ENCODE data around the gene TUBGCP3.
"Not testable (repeated sequence)": the region's sequence is repeated elsewhere in the genome, so short reads cannot be mapped to it uniquely, and the experiment has no call there.

Gene TUBGCP3

DNA sequence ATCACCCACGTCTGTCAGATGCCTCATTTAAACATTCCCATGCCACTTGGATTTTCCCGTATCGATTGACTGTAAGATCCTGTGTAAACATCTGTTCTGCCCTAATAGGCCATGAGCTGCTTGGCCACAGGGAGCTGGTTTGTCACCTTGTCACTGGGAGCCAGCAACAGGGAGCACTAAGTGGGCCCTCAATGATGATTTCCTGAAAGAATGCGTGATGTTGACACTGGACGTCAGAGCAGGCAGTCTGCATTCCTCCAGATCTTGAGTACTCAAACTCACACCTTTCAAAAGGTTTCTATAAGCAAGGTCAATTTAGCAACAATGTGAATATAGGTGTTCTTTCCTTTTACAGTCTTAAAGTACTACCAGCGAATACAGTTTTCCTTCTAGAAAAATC is 78.8 kb downstream of the TUBGCP3 start:
- Histone ChIP-seq H3K4me1 (ENCODE audit: control insufficient read depth, insufficient read depth, low read length, poor library complexity, severe bottlenecking) (no peaks in the 10 kb centered on the region), H3K4me3 (ENCODE audit: extremely low read depth, insufficient read depth, low read length, poor library complexity, severe bottlenecking) (no peak overlapping the region), H3K9me3 (ENCODE audit: control insufficient read depth, low read length) (no peaks in the 10 kb centered on the region), H3K27ac (ENCODE audit: low read depth, low read length, severe bottlenecking) (no peak overlapping the region), H3K36me3 (ENCODE audit: control insufficient read depth, insufficient read depth, low read length) (peaks cover 38% of the 10 kb centered on the region)
- WGBS, 2 experiments (ENCODE audit: insufficient coverage in 2 of 2), result 96 to 100% methylated on average over 2 to 4 of the region's 6 CpGs

GRCh38 chr13:112506046-112506445 is 81.9 kb downstream of the TUBGCP3 start:
- 88 to 96% methylated on average over 3 to 7 of the region's 8 CpGs for WGBS, 2 experiments (ENCODE audit: insufficient coverage in 2 of 2)
- Histone ChIP-seq H3K4me3 (ENCODE audit: extremely low read depth, insufficient read depth, low read length, poor library complexity, severe bottlenecking) (no peak overlapping the region), H3K4me1 (ENCODE audit: control insufficient read depth, insufficient read depth, low read length, poor library complexity, severe bottlenecking) (no peaks in the 10 kb centered on the region), H3K36me3 (ENCODE audit: control insufficient read depth, insufficient read depth, low read length) (peaks cover 52% of the 10 kb centered on the region), H3K9me3 (ENCODE audit: control insufficient read depth, low read length) (no peaks in the 10 kb centered on the region), H3K27ac (ENCODE audit: low read depth, low read length, severe bottlenecking) (no peak overlapping the region)

DNA sequence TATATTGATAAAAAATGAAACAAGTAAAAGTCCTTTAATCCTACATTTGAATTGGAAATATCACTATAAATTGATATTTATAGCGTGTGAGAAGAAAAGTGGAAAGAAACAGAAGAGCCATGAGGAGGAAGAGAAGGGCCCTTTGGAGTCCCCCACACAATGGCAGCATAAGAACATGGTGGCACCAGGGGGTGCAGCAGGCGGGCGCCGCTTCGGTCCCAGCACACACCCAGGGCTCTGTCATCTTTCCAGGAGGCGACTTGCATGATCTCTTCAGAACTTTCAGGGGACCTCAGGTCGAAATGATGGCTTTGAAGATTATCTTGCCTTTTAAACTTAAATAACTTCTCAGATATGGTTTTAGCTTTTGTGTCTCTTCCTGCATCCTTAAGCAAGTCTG is 91.8 kb downstream of the TUBGCP3 start:
- Histone ChIP-seq H3K9me3 (ENCODE audit: control insufficient read depth, low read length) (no peaks in the 10 kb centered on the region), H3K36me3 (ENCODE audit: control insufficient read depth, insufficient read depth, low read length) (peaks cover 30% of the 10 kb centered on the region), H3K4me3 (ENCODE audit: extremely low read depth, insufficient read depth, low read length, poor library complexity, severe bottlenecking) (no peak overlapping the region), H3K4me1 (ENCODE audit: control insufficient read depth, insufficient read depth, low read length, poor library complexity, severe bottlenecking) (no peaks in the 10 kb centered on the region), H3K27ac (ENCODE audit: low read depth, low read length, severe bottlenecking) (no peak overlapping the region)
- WGBS, 2 experiments (ENCODE audit: insufficient coverage in 2 of 2), result 88 to 90% methylated on average over 4 to 5 of the region's 7 CpGs

DNA sequence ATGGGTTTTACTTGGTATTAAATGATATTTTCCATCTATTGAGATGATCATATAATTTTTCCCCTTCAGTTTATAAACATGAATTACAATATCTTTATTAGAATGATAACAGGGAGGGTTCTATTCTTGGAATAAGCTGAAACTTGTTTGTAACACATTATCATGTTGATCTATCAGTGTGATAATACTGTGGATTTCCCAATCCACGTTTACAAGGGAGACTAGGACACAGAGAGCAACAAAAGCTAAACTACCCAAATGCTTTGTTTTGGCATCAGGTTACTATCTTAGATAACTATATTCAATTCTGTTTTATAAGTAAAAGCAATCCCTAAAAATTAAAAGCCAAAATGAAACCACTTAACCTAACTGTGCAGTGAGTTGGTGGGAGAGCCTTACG is 92.5 kb downstream of the TUBGCP3 start:
- Histone ChIP-seq H3K9me3 (ENCODE audit: control insufficient read depth, low read length) (no peaks in the 10 kb centered on the region), H3K4me3 (ENCODE audit: extremely low read depth, insufficient read depth, low read length, poor library complexity, severe bottlenecking) (no peak overlapping the region), H3K27ac (ENCODE audit: low read depth, low read length, severe bottlenecking) (no peak overlapping the region), H3K36me3 (ENCODE audit: control insufficient read depth, insufficient read depth, low read length) (peaks cover 30% of the 10 kb centered on the region), H3K4me1 (ENCODE audit: control insufficient read depth, insufficient read depth, low read length, poor library complexity, severe bottlenecking) (no peaks in the 10 kb centered on the region)
- no CpG with 5 or more reads among the region's 2 CpGs for WGBS, 2 experiments (ENCODE audit: insufficient coverage in 2 of 2)

GRCh38 chr13:112489199-112489598 is 98.8 kb downstream of the TUBGCP3 start:
- Histone ChIP-seq H3K4me3 (ENCODE audit: extremely low read depth, insufficient read depth, low read length, poor library complexity, severe bottlenecking) (no peak overlapping the region), H3K27ac (ENCODE audit: low read depth, low read length, severe bottlenecking) (no peak overlapping the region), H3K36me3 (ENCODE audit: control insufficient read depth, insufficient read depth, low read length) (peaks cover 11% of the 10 kb centered on the region), H3K4me1 (ENCODE audit: control insufficient read depth, insufficient read depth, low read length, poor library complexity, severe bottlenecking) (no peaks in the 10 kb centered on the region), H3K9me3 (ENCODE audit: control insufficient read depth, low read length) (no peaks in the 10 kb centered on the region)
- 90 to 100% methylated on average over 5 to 6 of the region's 6 CpGs for WGBS, 2 experiments (ENCODE audit: insufficient coverage in 2 of 2)

GRCh38 chr13:112488343-112489050 is 99.5 kb downstream of the TUBGCP3 start:
- H3K4me3 ChIP-seq (ENCODE audit: extremely low read depth, insufficient read depth, low read length, poor library complexity, severe bottlenecking); H3K4me1 ChIP-seq (ENCODE audit: control insufficient read depth, insufficient read depth, low read length, poor library complexity, severe bottlenecking); H3K27ac ChIP-seq (ENCODE audit: low read depth, low read length, severe bottlenecking); H3K9me3 ChIP-seq (ENCODE audit: control insufficient read depth, low read length): not testable (repeated sequence)
- 92 to 93% methylated on average over 5 to 7 of the region's 7 CpGs for WGBS, 2 experiments (ENCODE audit: insufficient coverage in 2 of 2)
- peaks cover 15% of the 10 kb centered on the region for H3K36me3 ChIP-seq (ENCODE audit: control insufficient read depth, insufficient read depth, low read length)

DNA sequence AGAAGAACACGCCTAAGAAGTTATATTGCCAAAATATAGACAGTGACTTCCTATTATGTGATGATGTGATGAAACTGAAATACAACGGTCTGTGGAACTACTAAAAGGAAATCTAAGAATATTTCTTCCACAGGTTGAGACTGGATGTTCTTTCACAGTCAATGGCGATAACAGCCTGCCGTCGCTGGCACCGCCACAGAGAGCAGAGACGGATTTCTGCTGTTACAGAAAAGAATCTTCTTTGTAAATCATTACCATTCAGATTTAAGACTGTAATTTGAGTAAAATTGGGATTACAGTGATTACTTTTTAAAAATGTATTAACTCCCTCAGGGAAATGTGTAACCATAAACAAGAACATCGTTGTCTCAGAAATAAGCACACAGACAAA is 100.8 kb downstream of the TUBGCP3 start:
- H3K36me3 ChIP-seq (ENCODE audit: control insufficient read depth, insufficient read depth, low read length), result peaks cover 17% of the 10 kb centered on the region
- WGBS, 2 experiments (ENCODE audit: insufficient coverage in 2 of 2), result 100% methylated on average over 1 of the region's 8 CpGs
- no peak overlapping the region for H3K4me3 ChIP-seq (ENCODE audit: extremely low read depth, insufficient read depth, low read length, poor library complexity, severe bottlenecking)
- H3K4me1 ChIP-seq (ENCODE audit: control insufficient read depth, insufficient read depth, low read length, poor library complexity, severe bottlenecking), result no peaks in the 10 kb centered on the region
- H3K9me3 ChIP-seq (ENCODE audit: control insufficient read depth, low read length), result no peaks in the 10 kb centered on the region
- H3K27ac ChIP-seq (ENCODE audit: low read depth, low read length, severe bottlenecking), result no peak overlapping the region

GRCh38 chr13:112486386-112487126 is 101.4 kb downstream of the TUBGCP3 start:
- Histone ChIP-seq H3K27ac (ENCODE audit: low read depth, low read length, severe bottlenecking) (no peak overlapping the region), H3K4me1 (ENCODE audit: control insufficient read depth, insufficient read depth, low read length, poor library complexity, severe bottlenecking) (no peaks in the 10 kb centered on the region), H3K36me3 (ENCODE audit: control insufficient read depth, insufficient read depth, low read length) (peaks cover 17% of the 10 kb centered on the region), H3K9me3 (ENCODE audit: control insufficient read depth, low read length) (no peaks in the 10 kb centered on the region), H3K4me3 (ENCODE audit: extremely low read depth, insufficient read depth, low read length, poor library complexity, severe bottlenecking) (no peak overlapping the region)
- 86 to 90% methylated on average over 6 to 11 of the region's 11 CpGs for WGBS, 2 experiments (ENCODE audit: insufficient coverage in 2 of 2)

DNA sequence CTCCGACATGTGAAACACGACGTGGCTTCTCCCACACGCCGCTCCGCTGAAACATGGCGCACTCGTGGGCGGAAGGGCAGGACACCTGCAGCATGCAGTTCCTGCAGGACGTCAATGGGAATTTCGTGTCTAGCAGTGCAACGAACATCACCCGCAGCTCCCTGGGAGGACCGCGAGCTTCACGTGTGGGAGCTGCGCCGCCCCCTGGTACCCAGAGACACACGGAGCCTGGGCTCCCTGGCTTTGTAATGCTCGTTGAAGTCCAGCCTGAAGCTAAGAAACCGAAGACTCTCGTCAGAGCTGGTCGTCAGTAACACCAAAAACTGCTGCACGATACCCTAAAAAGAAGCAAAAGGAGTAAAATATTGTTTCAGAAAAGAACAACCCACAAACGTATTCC is 102.1 kb downstream of the TUBGCP3 start:
- H3K27ac ChIP-seq (ENCODE audit: low read depth, low read length, severe bottlenecking); H3K9me3 ChIP-seq (ENCODE audit: control insufficient read depth, low read length); H3K4me3 ChIP-seq (ENCODE audit: extremely low read depth, insufficient read depth, low read length, poor library complexity, severe bottlenecking); H3K4me1 ChIP-seq (ENCODE audit: control insufficient read depth, insufficient read depth, low read length, poor library complexity, severe bottlenecking): not testable (repeated sequence)
- H3K36me3 ChIP-seq (ENCODE audit: control insufficient read depth, insufficient read depth, low read length), result peaks cover 17% of the 10 kb centered on the region
- WGBS, 2 experiments (ENCODE audit: insufficient coverage in 2 of 2), result 85 to 100% methylated on average over 4 of the region's 25 CpGs

DNA sequence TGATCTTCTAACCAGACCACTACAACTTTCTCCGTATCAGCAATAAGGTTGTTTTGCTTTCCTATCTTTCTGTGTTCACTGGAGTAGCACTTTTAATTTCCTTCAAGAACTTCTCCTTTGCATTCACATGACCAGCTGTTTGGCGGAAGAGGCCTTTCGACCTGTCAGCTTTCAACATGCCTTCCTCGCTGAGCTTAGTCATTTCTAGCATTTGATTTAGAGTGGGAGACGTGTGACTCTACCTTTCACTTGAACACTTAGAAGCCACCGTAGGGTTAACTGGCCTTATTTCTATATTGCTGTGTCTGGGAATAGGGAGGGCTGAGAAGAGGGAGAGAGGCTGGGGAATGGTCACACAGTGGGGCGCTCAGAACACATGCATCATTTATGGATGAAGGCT is 104.7 kb downstream of the TUBGCP3 start:
- 95% methylated on average over 4 of the region's 7 CpGs; no CpG with 5 or more reads in 1 of the 2 experiments for WGBS, 2 experiments (ENCODE audit: insufficient coverage in 2 of 2)
- peaks cover 11% of the 10 kb centered on the region for H3K36me3 ChIP-seq (ENCODE audit: control insufficient read depth, insufficient read depth, low read length)
- H3K27ac ChIP-seq (ENCODE audit: low read depth, low read length, severe bottlenecking), result no peak overlapping the region
- no peaks in the 10 kb centered on the region for H3K4me1 ChIP-seq (ENCODE audit: control insufficient read depth, insufficient read depth, low read length, poor library complexity, severe bottlenecking)
- no peak overlapping the region for H3K4me3 ChIP-seq (ENCODE audit: extremely low read depth, insufficient read depth, low read length, poor library complexity, severe bottlenecking)
- no peaks in the 10 kb centered on the region for H3K9me3 ChIP-seq (ENCODE audit: control insufficient read depth, low read length)

DNA sequence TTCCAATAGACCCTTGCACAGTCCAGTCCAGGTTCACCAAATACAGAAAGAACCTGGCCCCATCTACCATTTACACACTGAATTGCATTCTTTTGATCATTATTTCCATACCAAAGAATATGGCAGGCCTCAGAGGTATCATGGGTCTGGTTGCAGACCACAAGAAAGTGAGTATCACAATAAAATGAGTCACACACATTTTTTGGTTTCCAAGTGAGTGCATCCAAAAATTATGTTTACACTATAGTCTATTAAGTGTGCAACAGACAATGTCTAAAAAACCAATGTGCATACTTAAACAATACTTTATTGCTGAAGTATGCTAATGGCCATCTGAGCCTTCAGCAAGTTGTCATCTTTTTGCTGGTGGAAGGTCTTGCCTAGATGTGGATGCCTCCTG is 106.5 kb downstream of the TUBGCP3 start:
- no peaks in the 10 kb centered on the region for H3K9me3 ChIP-seq (ENCODE audit: control insufficient read depth, low read length)
- H3K36me3 ChIP-seq (ENCODE audit: control insufficient read depth, insufficient read depth, low read length), result peaks cover 6% of the 10 kb centered on the region
- H3K27ac ChIP-seq (ENCODE audit: low read depth, low read length, severe bottlenecking), result no peak overlapping the region
- H3K4me3 ChIP-seq (ENCODE audit: extremely low read depth, insufficient read depth, low read length, poor library complexity, severe bottlenecking), result no peak overlapping the region
- H3K4me1 ChIP-seq (ENCODE audit: control insufficient read depth, insufficient read depth, low read length, poor library complexity, severe bottlenecking), result no peaks in the 10 kb centered on the region
